SK-N-SH treated with all-trans-retinoic acid at 6 μM for 48 hours (cell line): ENCODE measurements around the gene RAD52.

ENCODE experiments used
- ATAC-seq: fragments of 200-7000 bp; cut with Tn5 transposase; 3 replicates; pipeline ENCODE4 v1.9.1; 2020; ENCODE audit warnings: mild to moderate bottlenecking, moderate library complexity
- ARNTL ChIP-seq: fragments of 450-650 bp; formaldehyde crosslinking; IDR thresholded peaks from 2 replicates; pipeline ENCODE4 v1.5.0; 2020; ENCODE audit warnings: low read depth, mild to moderate bottlenecking, moderate library complexity, borderline replicate concordance
- BACH2 ChIP-seq: fragments of 250-450 bp; sonication (Bioruptor Pico); IDR thresholded peaks from 2 replicates; pipeline ENCODE4 v1.9.0; 2021; ENCODE audit warnings: mild to moderate bottlenecking, borderline replicate concordance
- CSDC2 ChIP-seq: fragments of 250-450 bp; sonication (Bioruptor Pico); IDR thresholded peaks from 2 replicates; pipeline ENCODE4 v1.5.0; 2020; ENCODE audit warnings: mild to moderate bottlenecking, moderate library complexity
- GLIS3 ChIP-seq: fragments of 250-450 bp; sonication (Bioruptor Pico); IDR thresholded peaks from 2 replicates; pipeline ENCODE4 v1.5.0; 2020; ENCODE audit warnings: mild to moderate bottlenecking, moderate library complexity
- ISL1 ChIP-seq: fragments of 250-450 bp; sonication (Bioruptor Pico); IDR thresholded peaks from 2 replicates; pipeline ENCODE4 v2.1.2; 2022; ENCODE audit warnings: mild to moderate bottlenecking, moderate library complexity
- OSR1 ChIP-seq: fragments of 250-450 bp; sonication (Bioruptor Pico); IDR thresholded peaks from 2 replicates; pipeline ENCODE4 v1.8.0; 2022; ENCODE audit warnings: moderate library complexity, mild to moderate bottlenecking, inconsistent platforms
- PPARA ChIP-seq: fragments of 250-450 bp; sonication (Bioruptor Pico); IDR thresholded peaks from 2 replicates; pipeline ENCODE4 v1.5.0; 2020; ENCODE audit warnings: mild to moderate bottlenecking, borderline replicate concordance
- RARB ChIP-seq: fragments of 250-450 bp; sonication (Bioruptor Pico); IDR thresholded peaks from 2 replicates; pipeline ENCODE4 v1.8.0; 2021; ENCODE audit warnings: mild to moderate bottlenecking, moderate library complexity
- SNAI2 ChIP-seq: fragments of 250-450 bp; sonication (Bioruptor Pico); IDR thresholded peaks from 2 replicates; pipeline ENCODE4 v1.5.0; 2020; ENCODE audit warnings: mild to moderate bottlenecking, moderate library complexity
- ZC3H10 ChIP-seq: fragments of 250-450 bp; sonication (Bioruptor Pico); IDR thresholded peaks from 2 replicates; pipeline ENCODE4 v1.5.1; 2021; ENCODE audit warnings: mild to moderate bottlenecking, moderate library complexity
- ZFP3 ChIP-seq: fragments of 250-450 bp; sonication (Bioruptor Pico); IDR thresholded peaks from 2 replicates; pipeline ENCODE4 v1.5.0; 2020; ENCODE audit warnings: mild to moderate bottlenecking, moderate library complexity
- ZNF565 ChIP-seq: fragments of 450-650 bp; formaldehyde crosslinking; conservative IDR thresholded peaks from 2 replicates; pipeline ENCODE4 v1.5.0; 2020; ENCODE audit warnings: low read depth, mild to moderate bottlenecking, moderate library complexity
- ZNF70 ChIP-seq: fragments of 450-650 bp; formaldehyde crosslinking; IDR thresholded peaks from 2 replicates; pipeline ENCODE4 v1.5.0; 2020; ENCODE audit warnings: mild to moderate bottlenecking, moderate library complexity
- ZNF8 ChIP-seq: fragments of 450-650 bp; formaldehyde crosslinking; IDR thresholded peaks from 2 replicates; pipeline ENCODE4 v1.5.0; 2020; ENCODE audit warnings: mild to moderate bottlenecking, moderate library complexity
- TF ChIP-seq, protein P1 (sequence below): fragments of 250-450 bp; sonication (Bioruptor Pico); IDR thresholded peaks from 2 replicates; pipeline ENCODE4 v1.5.1; 2020; ENCODE audit warnings: low read depth, mild to moderate bottlenecking, moderate library complexity
- TF ChIP-seq, protein P2 (sequence below): fragments of 250-450 bp; sonication (Bioruptor Pico); IDR thresholded peaks from 2 replicates; pipeline ENCODE4 v1.5.0; 2020; ENCODE audit warnings: mild to moderate bottlenecking, moderate library complexity
- TF ChIP-seq, protein P3 (sequence below): fragments of 250-450 bp; sonication (Bioruptor Pico); IDR thresholded peaks from 2 replicates; pipeline ENCODE4 v1.8.0; 2020; ENCODE audit warnings: mild to moderate bottlenecking, moderate library complexity, borderline replicate concordance
- TF ChIP-seq, protein P4 (sequence below): fragments of 250-450 bp; sonication (Bioruptor Pico); IDR thresholded peaks from 2 replicates; pipeline ENCODE4 v1.5.1; 2021; ENCODE audit warnings: mild to moderate bottlenecking, moderate library complexity
- TF ChIP-seq, protein P5 (sequence below): fragments of 250-450 bp; sonication (Bioruptor Pico); IDR thresholded peaks from 2 replicates; pipeline ENCODE4 v1.8.0; 2021; ENCODE audit warnings: low read depth, mild to moderate bottlenecking, moderate library complexity, borderline replicate concordance

Gene RAD52

DNA sequence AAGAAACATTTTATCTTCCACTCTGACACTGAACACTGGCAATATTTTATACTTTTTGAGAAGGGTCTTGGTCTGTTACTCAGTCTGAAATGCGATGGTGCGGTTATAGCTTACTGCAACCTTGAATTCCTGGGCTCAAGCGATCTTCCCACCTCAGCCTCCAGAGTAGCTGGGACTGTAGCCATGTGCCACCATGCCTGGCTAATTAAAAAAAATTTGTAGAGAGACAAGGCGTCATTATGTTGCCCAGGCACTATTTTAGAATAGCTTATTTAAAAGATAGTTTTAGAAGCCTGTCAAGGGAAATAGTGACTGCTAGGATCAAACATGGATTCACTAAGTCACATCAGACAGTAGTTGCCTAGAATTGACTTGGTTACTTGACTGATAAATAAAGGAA is 47.4 kb upstream of the RAD52 start:
- no peak for ATAC-seq

GRCh38 chr12:992647-993046 is 43.2 kb upstream of the RAD52 start:
- no peak for ATAC-seq
- TF ChIP-seq ISL1 (CRISPR knock-in tag), result peak; percentile 38; the same call in 1 of the 2 replicates
- TF ChIP-seq, protein P1, sequence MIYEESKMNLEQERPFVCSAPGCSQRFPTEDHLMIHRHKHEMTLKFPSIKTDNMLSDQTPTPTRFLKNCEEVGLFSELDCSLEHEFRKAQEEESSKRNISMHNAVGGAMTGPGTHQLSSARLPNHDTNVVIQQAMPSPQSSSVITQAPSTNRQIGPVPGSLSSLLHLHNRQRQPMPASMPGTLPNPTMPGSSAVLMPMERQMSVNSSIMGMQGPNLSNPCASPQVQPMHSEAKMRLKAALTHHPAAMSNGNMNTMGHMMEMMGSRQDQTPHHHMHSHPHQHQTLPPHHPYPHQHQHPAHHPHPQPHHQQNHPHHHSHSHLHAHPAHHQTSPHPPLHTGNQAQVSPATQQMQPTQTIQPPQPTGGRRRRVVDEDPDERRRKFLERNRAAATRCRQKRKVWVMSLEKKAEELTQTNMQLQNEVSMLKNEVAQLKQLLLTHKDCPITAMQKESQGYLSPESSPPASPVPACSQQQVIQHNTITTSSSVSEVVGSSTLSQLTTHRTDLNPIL (CRISPR knock-in tag), result no peak

More for the DNA sequence above, 47.4 kb upstream of the RAD52 start:
- TF ChIP-seq PPARA (CRISPR knock-in tag) (no peak), ZNF8 (CRISPR knock-in tag) (no peak), ZC3H10 (no peak), SNAI2 (CRISPR knock-in tag) (no peak), RARB (CRISPR knock-in tag) (no peak), ARNTL (CRISPR knock-in tag) (no peak), OSR1 (CRISPR knock-in tag) (no peak), BACH2 (CRISPR knock-in tag) (no peak), ZNF70 (CRISPR knock-in tag) (no peak)
- TF ChIP-seq, protein P1 (CRISPR knock-in tag), result no peak
- TF ChIP-seq, protein P2, sequence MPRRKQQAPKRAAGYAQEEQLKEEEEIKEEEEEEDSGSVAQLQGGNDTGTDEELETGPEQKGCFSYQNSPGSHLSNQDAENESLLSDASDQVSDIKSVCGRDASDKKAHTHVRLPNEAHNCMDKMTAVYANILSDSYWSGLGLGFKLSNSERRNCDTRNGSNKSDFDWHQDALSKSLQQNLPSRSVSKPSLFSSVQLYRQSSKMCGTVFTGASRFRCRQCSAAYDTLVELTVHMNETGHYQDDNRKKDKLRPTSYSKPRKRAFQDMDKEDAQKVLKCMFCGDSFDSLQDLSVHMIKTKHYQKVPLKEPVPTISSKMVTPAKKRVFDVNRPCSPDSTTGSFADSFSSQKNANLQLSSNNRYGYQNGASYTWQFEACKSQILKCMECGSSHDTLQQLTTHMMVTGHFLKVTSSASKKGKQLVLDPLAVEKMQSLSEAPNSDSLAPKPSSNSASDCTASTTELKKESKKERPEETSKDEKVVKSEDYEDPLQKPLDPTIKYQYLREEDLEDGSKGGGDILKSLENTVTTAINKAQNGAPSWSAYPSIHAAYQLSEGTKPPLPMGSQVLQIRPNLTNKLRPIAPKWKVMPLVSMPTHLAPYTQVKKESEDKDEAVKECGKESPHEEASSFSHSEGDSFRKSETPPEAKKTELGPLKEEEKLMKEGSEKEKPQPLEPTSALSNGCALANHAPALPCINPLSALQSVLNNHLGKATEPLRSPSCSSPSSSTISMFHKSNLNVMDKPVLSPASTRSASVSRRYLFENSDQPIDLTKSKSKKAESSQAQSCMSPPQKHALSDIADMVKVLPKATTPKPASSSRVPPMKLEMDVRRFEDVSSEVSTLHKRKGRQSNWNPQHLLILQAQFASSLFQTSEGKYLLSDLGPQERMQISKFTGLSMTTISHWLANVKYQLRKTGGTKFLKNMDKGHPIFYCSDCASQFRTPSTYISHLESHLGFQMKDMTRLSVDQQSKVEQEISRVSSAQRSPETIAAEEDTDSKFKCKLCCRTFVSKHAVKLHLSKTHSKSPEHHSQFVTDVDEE, result no peak
- TF ChIP-seq, protein P3, sequence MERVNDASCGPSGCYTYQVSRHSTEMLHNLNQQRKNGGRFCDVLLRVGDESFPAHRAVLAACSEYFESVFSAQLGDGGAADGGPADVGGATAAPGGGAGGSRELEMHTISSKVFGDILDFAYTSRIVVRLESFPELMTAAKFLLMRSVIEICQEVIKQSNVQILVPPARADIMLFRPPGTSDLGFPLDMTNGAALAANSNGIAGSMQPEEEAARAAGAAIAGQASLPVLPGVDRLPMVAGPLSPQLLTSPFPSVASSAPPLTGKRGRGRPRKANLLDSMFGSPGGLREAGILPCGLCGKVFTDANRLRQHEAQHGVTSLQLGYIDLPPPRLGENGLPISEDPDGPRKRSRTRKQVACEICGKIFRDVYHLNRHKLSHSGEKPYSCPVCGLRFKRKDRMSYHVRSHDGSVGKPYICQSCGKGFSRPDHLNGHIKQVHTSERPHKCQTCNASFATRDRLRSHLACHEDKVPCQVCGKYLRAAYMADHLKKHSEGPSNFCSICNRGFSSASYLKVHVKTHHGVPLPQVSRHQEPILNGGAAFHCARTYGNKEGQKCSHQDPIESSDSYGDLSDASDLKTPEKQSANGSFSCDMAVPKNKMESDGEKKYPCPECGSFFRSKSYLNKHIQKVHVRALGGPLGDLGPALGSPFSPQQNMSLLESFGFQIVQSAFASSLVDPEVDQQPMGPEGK (CRISPR knock-in tag), result no peak
- TF ChIP-seq, protein P4, sequence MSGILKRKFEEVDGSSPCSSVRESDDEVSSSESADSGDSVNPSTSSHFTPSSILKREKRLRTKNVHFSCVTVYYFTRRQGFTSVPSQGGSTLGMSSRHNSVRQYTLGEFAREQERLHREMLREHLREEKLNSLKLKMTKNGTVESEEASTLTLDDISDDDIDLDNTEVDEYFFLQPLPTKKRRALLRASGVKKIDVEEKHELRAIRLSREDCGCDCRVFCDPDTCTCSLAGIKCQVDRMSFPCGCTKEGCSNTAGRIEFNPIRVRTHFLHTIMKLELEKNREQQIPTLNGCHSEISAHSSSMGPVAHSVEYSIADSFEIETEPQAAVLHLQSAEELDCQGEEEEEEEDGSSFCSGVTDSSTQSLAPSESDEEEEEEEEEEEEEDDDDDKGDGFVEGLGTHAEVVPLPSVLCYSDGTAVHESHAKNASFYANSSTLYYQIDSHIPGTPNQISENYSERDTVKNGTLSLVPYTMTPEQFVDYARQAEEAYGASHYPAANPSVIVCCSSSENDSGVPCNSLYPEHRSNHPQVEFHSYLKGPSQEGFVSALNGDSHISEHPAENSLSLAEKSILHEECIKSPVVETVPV (CRISPR knock-in tag), result no peak

DNA sequence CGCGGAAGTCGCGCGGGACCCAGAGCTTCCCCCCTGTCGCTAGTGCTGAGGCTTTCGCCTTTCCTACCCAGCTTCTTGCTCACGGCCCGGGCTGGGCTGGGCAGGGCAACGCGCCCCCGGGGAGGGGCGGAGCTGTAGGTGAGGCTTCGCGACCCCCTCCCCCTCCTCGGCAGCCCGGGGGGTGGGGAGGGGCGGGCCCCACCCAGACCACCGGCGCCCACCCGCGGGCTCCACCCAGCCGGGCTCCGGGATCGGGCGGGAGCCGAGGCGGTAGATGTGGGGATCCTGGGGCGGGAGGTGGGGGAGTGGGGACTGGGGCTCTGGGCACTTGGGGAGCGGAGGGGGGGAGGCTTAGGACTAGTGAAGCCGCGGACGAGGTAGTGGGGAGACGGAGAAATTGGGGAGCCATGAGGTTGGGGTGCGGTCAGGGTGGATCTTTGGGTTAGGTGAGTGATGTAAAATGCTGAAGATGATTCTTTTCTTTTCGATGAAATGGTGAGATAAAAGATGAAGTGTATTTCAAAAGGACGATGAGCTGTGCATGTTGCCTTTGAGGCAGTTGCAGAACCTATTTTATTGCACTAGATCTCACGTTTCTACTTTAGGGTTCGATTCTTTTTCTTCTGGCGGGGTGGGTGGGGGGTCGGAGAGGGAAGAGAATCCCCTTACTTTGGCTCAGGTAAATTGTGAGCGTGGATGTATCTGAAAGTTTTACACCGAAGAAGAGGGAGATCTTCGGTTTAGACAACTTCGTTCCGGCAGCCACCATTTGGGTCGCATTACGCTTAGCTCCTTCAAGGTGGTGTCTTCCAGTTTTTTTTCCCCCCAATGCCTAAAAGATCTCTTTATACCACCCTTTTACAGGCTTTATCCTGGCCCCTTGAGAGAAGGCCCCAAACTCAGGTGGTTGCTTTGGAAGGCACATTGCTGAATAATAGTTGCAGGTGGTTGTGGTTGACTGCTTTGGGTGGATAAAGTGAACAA is 42.1 kb upstream of the RAD52 start:
- ATAC-seq, result peak; percentile 47
- TF ChIP-seq ZNF565, result no peak
- no peak for TF ChIP-seq GLIS3 (CRISPR knock-in tag)
- TF ChIP-seq CSDC2 (CRISPR knock-in tag), result no peak
- TF ChIP-seq, protein P2, result no peak
- TF ChIP-seq ZC3H10, result no peak
- TF ChIP-seq RARB (CRISPR knock-in tag), result no peak
- no peak for TF ChIP-seq ZFP3
- no peak for TF ChIP-seq SNAI2 (CRISPR knock-in tag)
- TF ChIP-seq, protein P5, sequence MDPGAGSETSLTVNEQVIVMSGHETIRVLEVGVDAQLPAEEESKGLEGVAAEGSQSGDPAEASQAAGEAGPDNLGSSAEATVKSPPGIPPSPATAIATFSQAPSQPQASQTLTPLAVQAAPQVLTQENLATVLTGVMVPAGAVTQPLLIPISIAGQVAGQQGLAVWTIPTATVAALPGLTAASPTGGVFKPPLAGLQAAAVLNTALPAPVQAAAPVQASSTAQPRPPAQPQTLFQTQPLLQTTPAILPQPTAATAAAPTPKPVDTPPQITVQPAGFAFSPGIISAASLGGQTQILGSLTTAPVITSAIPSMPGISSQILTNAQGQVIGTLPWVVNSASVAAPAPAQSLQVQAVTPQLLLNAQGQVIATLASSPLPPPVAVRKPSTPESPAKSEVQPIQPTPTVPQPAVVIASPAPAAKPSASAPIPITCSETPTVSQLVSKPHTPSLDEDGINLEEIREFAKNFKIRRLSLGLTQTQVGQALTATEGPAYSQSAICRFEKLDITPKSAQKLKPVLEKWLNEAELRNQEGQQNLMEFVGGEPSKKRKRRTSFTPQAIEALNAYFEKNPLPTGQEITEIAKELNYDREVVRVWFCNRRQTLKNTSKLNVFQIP (CRISPR knock-in tag), result no peak
- TF ChIP-seq ISL1 (CRISPR knock-in tag), result no peak
- TF ChIP-seq, protein P1 (CRISPR knock-in tag), result no peak
